T-cell (primary cell): Measurements from ENCODE around the gene C16orf90. TPM values are rescaled to one million over a fixed set of nuclear protein-coding genes. Genes with fewer than 3 reads are reported as not detected.
"Not testable (repeated sequence)": the region's sequence is repeated elsewhere in the genome, so short reads cannot be mapped to it uniquely, and the experiment has no call there.

Source experiments
- ATAC-seq, 4 experiments: fragments of 200-7000 bp in 3 of 4; fragments of 150-1000 bp in 1 of 4; cut with Tn5 transposase; replicated peaks in 1 of 4; 1 replicate in 3 of 4; 2 replicates in 1 of 4; pipeline ENCODE4 v1.10.0; 2021; ENCODE audit warnings: moderate library complexity in 3 of 4, mild to moderate bottlenecking in 2 of 4, moderate number of reproducible peaks in 1 of 4
- CTCF ChIA-PET, 2 donors: fragments of 300-600 bp; sonication (Branson Sonifier 250); formaldehyde crosslinking; loops; one replicate each; lab custom pipeline; 2022; ENCODE audit warnings: antibody characterized with exemption in 2 of 2; lab: Charles Lee
- POLR2A ChIA-PET, 2 donors: fragments of 300-600 bp; sonication (Branson Sonifier 250); formaldehyde crosslinking; loops; one replicate each; lab custom pipeline; 2022; ENCODE audit warnings: antibody characterized with exemption in 2 of 2; lab: Charles Lee
- DNase-seq, 35 experiments: peaks; one replicate each; pipeline versions ENCODE4 v3.0.0 to v3.0.0-alpha.2; 2013 to 2023
- H3K27ac ChIP-seq: one replicate; pipeline ENCODE4 v1.5.1; 2013; ENCODE audit warnings: low read length
- H3K27me3 ChIP-seq, 2 experiments: replicated peaks in 1 of 2; 1 replicate in 1 of 2; 2 replicates in 1 of 2; pipeline versions ENCODE4 v1.6.1 to v1.7.0; 2013; ENCODE audit warnings: low read length in 1 of 2, mixed read lengths in 1 of 2; ENCODE audit not compliant: control insufficient read depth in 2 of 2, insufficient read depth in 2 of 2; ENCODE audit errors: extremely low read depth in 1 of 2
- H3K36me3 ChIP-seq, 2 donors: 1 replicate in 1 of 2; 2 replicates in 1 of 2; pipeline versions ENCODE4 v1.6.1 to v1.7.0; 2013; ENCODE audit warnings: low read length in 1 of 2; ENCODE audit not compliant: control insufficient read depth in 2 of 2, insufficient read depth in 1 of 2; ENCODE audit errors: extremely low read depth in 1 of 2
- H3K4me1 ChIP-seq, 2 experiments: 1 replicate in 1 of 2; 2 replicates in 1 of 2; pipeline versions ENCODE4 v1.6.1 to v1.7.0; 2013; ENCODE audit warnings: low read length in 2 of 2, mixed read lengths in 1 of 2; ENCODE audit not compliant: insufficient read depth in 2 of 2, control insufficient read depth in 1 of 2; ENCODE audit errors: extremely low read depth in 1 of 2
- H3K4me3 ChIP-seq, 2 donors: 1 replicate in 1 of 2; 2 replicates in 1 of 2; pipeline versions ENCODE4 v1.5.1 to v1.7.0; 2013; ENCODE audit warnings: mild to moderate bottlenecking in 2 of 2, low read length in 1 of 2, moderate library complexity in 1 of 2; ENCODE audit not compliant: control insufficient read depth in 1 of 2; ENCODE audit errors: extremely low read depth in 1 of 2
- H3K9me3 ChIP-seq: 2 replicates; pipeline ENCODE4 v1.7.0; 2013
- H3K27ac Mint-ChIP-seq, 2 donors: one replicate each; pipeline ENCODE4 v1.8.0; 2020 to 2021; ENCODE audit warnings: mild to moderate bottlenecking in 2 of 2, mixed read lengths in 2 of 2
- H3K27me3 Mint-ChIP-seq, 2 donors: one replicate each; pipeline ENCODE4 v1.8.0; 2021 to 2022; ENCODE audit warnings: mixed read lengths in 2 of 2
- H3K36me3 Mint-ChIP-seq: one replicate; pipeline ENCODE4 v1.8.0; 2021; ENCODE audit warnings: mixed read lengths
- H3K4me1 Mint-ChIP-seq, 3 donors: one replicate each; pipeline ENCODE4 v1.8.0; 2020 to 2022; ENCODE audit warnings: mixed read lengths in 3 of 3, mild to moderate bottlenecking in 1 of 3
- H3K4me3 Mint-ChIP-seq, 3 donors: one replicate each; pipeline ENCODE4 v1.8.0; 2020 to 2022; ENCODE audit warnings: mild to moderate bottlenecking in 3 of 3, mixed read lengths in 3 of 3, moderate library complexity in 3 of 3
- H3K9me3 Mint-ChIP-seq, 3 donors: one replicate each; pipeline ENCODE4 v1.8.0; 2020 to 2022; ENCODE audit warnings: mixed read lengths in 3 of 3
- WGBS: methylation state at CpG from one replicate; pipeline ENCODE4 v1.1.5; 2013; ENCODE audit warnings: missing lambda C conversion rate; ENCODE audit not compliant: insufficient coverage; 5-methylcytosine and 5-hydroxymethylcytosine counted together
- total RNA-seq, 35 experiments: library from RNA in 6 of 35; stranded (reverse) in 6 of 35; fragments of 120-200 nt in 1 of 35; gene quantifications; one replicate each; pipeline versions ENCODE4 v1.2.1 to v1.2.4 and lab custom pipeline; 2013 to 2026

The C16orf90 gene
- total RNA-seq, 5 donors from 2014 or later (not counting 1 experiment from before 2014, with no cell fraction given), result not detected

- ATAC-seq (no peak), DNase-seq (no peak)
- peaks cover 0 to 12% of the 10 kb centered on the region in 2 experiments for H3K4me1 ChIP-seq
- Mint-ChIP-seq H3K4me3 (no peak overlapping the region), H3K4me1 (peaks cover 15 to 17% (median 16%) of the 10 kb centered on the region in 3 donors), H3K9me3 (no peaks in the 10 kb centered on the region), H3K36me3 (peaks cover 31% of the 10 kb centered on the region), H3K27me3 (no peaks in the 10 kb centered on the region), H3K27ac (no peak overlapping the region)
- CTCF ChIA-PET, result no interaction called here
- H3K9me3 ChIP-seq, result no peaks in the 10 kb centered on the region
- POLR2A ChIA-PET, result no interaction called here
- no peak overlapping the region for H3K4me3 ChIP-seq
- no peak overlapping the region for H3K27ac ChIP-seq
- peaks cover 16 to 37% of the 10 kb centered on the region in 2 donors for H3K36me3 ChIP-seq
- WGBS, result 100% methylated on average over 1 of the region's 3 CpGs
- no peaks in the 10 kb centered on the region for H3K27me3 ChIP-seq
Measured at GRCh38 chr16:3476409-3476808, 18.9 kb downstream of the C16orf90 start.

GRCh38 chr16:3475604-3476375 is 19.5 kb downstream of the C16orf90 start:
- ChIA-PET CTCF (no interaction called here), POLR2A (no interaction called here)
- Histone ChIP-seq H3K4me3 (no peak overlapping the region), H3K4me1 (peaks cover 0 to 12% of the 10 kb centered on the region in 2 experiments), H3K36me3 (peaks cover 19 to 31% of the 10 kb centered on the region in 2 donors), H3K27me3 (no peaks in the 10 kb centered on the region), H3K9me3 (no peaks in the 10 kb centered on the region), H3K27ac (no peak overlapping the region)
- no peak for ATAC-seq
- no peak overlapping the region for H3K27ac Mint-ChIP-seq
- 94% methylated on average over 15 of the region's 29 CpGs for WGBS
- no peak for DNase-seq
- no peaks in the 10 kb centered on the region for H3K27me3 Mint-ChIP-seq
- no peaks in the 10 kb centered on the region for H3K9me3 Mint-ChIP-seq
- no peak overlapping the region for H3K4me3 Mint-ChIP-seq
- H3K4me1 Mint-ChIP-seq, result peaks cover 20 to 21% (median 21%) of the 10 kb centered on the region in 3 donors
- H3K36me3 Mint-ChIP-seq, result peaks cover 25% of the 10 kb centered on the region

- POLR2A ChIA-PET, DNase-seq, H3K4me3 ChIP-seq, CTCF ChIA-PET, H3K9me3 ChIP-seq, H3K9me3 Mint-ChIP-seq, H3K27ac Mint-ChIP-seq, H3K27ac ChIP-seq, H3K27me3 Mint-ChIP-seq, ATAC-seq, H3K27me3 ChIP-seq, H3K4me3 Mint-ChIP-seq: not testable (repeated sequence)
- Histone ChIP-seq H3K4me1 (peaks cover 0 to 17% of the 10 kb centered on the region in 2 experiments), H3K36me3 (peaks cover 24% of the 10 kb centered on the region in 2 donors)
- Mint-ChIP-seq H3K4me1 (peaks cover 22 to 24% (median 24%) of the 10 kb centered on the region in 3 donors), H3K36me3 (peaks cover 24% of the 10 kb centered on the region)
- WGBS, result no CpG with 5 or more reads among the region's 7 CpGs
Measured at GRCh38 chr16:3474870-3475269, 20.4 kb downstream of the C16orf90 start.

GRCh38 chr16:3474136-3474779 is 21.0 kb downstream of the C16orf90 start:
- no peaks in the 10 kb centered on the region for H3K9me3 Mint-ChIP-seq
- WGBS, result 95% methylated on average over 8 of the region's 16 CpGs
- ATAC-seq, result no peak
- Histone ChIP-seq H3K9me3 (no peaks in the 10 kb centered on the region), H3K27me3 (no peaks in the 10 kb centered on the region), H3K27ac (no peak overlapping the region), H3K4me3 (no peak overlapping the region), H3K36me3 (peaks cover 18 to 22% of the 10 kb centered on the region in 2 donors), H3K4me1 (peaks cover 0 to 13% of the 10 kb centered on the region in 2 experiments)
- no peaks in the 10 kb centered on the region for H3K27me3 Mint-ChIP-seq
- DNase-seq, result no peak
- peaks cover 26 to 28% (median 27%) of the 10 kb centered on the region in 3 donors for H3K4me1 Mint-ChIP-seq
- H3K27ac Mint-ChIP-seq, result no peak overlapping the region
- CTCF ChIA-PET, result no interaction called here
- H3K36me3 Mint-ChIP-seq, result peaks cover 19% of the 10 kb centered on the region
- H3K4me3 Mint-ChIP-seq, result no peak overlapping the region
- POLR2A ChIA-PET, result no interaction called here

GRCh38 chr16:3473596-3473943 is 21.7 kb downstream of the C16orf90 start:
- DNase-seq, H3K4me3 ChIP-seq, H3K27ac Mint-ChIP-seq, H3K27ac ChIP-seq, H3K4me3 Mint-ChIP-seq, H3K27me3 Mint-ChIP-seq, H3K27me3 ChIP-seq, H3K9me3 Mint-ChIP-seq, H3K9me3 ChIP-seq, CTCF ChIA-PET, POLR2A ChIA-PET, ATAC-seq: not testable (repeated sequence)
- Mint-ChIP-seq H3K4me1 (peaks cover 30 to 33% (median 30%) of the 10 kb centered on the region in 3 donors), H3K36me3 (peaks cover 16% of the 10 kb centered on the region)
- Histone ChIP-seq H3K4me1 (peaks cover 0 to 14% of the 10 kb centered on the region in 2 experiments), H3K36me3 (peaks cover 16 to 18% of the 10 kb centered on the region in 2 donors)
- WGBS, result no CpG with 5 or more reads among the region's 3 CpGs

- no peak for ATAC-seq
- Histone ChIP-seq H3K36me3 (peaks cover 16 to 21% of the 10 kb centered on the region in 2 donors), H3K27ac (no peak overlapping the region), H3K4me3 (no peak overlapping the region), H3K4me1 (peaks cover 0 to 18% of the 10 kb centered on the region in 2 experiments), H3K9me3 (no peaks in the 10 kb centered on the region), H3K27me3 (no peaks in the 10 kb centered on the region)
- no peak overlapping the region for H3K4me3 Mint-ChIP-seq
- peak overlapping the region; percentile 63 to 64 for H3K27ac Mint-ChIP-seq
- DNase-seq, result no peak
- CTCF ChIA-PET, result no interaction called here
- peaks cover 13% of the 10 kb centered on the region for H3K36me3 Mint-ChIP-seq
- WGBS, result 100% methylated on average over 1 of the region's 10 CpGs
- H3K9me3 Mint-ChIP-seq, result no peaks in the 10 kb centered on the region
- POLR2A ChIA-PET, result no interaction called here
- H3K4me1 Mint-ChIP-seq, result peaks cover 35 to 37% (median 36%) of the 10 kb centered on the region in 3 donors
- no peaks in the 10 kb centered on the region for H3K27me3 Mint-ChIP-seq
Measured at GRCh38 chr16:3472878-3473595, 22.3 kb downstream of the C16orf90 start.
